HG02678 (cell line): Measurements from ENCODE around the gene CDH23.
"Not testable (repeated sequence)": the region's sequence is repeated elsewhere in the genome, so short reads cannot be mapped to it uniquely, and the experiment has no call there.

Experiments used
- ATAC-seq: cut with Tn5 transposase; IDR thresholded peaks from one replicate; pipeline ENCODE4 v1.9.1; 2021; ENCODE audit warnings: mild to moderate bottlenecking, moderate library complexity; ENCODE audit not compliant: unreplicated experiment

CDH23 gene

DNA sequence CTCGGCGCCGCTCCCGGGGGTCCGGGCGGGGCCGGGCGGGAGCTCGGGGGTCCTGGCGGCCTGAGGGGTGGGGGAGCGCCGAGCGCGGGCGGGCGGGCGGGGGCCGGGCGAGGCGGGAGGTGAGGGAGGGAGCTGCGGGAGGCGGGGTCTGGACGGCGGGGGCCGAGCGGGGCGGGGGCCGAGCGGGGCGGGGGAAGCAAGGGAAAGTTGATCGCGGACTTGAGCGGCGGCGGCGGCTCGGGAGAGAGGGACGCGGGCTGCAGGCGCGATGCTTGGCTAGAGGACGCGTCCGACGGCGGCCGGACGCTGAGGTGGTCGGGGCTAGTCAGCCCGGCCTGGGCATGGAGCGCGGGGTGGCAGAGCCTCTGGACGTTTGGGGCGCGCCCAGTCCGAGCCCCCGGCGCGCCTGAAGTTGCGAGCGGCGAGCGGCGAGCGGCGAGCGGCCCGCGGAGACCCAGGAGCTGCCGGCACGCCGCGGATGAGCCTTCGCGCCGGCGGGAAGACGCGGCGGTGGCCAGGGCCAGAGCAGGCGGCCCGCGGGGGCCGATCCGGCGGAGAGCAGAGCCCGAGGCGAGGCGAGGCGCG is at the start of gene CDH23:
TSS of gene CDH23 (plus strand) at position 210 of the 585 bp plus-strand sequence. CDS start 42,912 bp downstream, outside the sequence.
- no peak for ATAC-seq

DNA sequence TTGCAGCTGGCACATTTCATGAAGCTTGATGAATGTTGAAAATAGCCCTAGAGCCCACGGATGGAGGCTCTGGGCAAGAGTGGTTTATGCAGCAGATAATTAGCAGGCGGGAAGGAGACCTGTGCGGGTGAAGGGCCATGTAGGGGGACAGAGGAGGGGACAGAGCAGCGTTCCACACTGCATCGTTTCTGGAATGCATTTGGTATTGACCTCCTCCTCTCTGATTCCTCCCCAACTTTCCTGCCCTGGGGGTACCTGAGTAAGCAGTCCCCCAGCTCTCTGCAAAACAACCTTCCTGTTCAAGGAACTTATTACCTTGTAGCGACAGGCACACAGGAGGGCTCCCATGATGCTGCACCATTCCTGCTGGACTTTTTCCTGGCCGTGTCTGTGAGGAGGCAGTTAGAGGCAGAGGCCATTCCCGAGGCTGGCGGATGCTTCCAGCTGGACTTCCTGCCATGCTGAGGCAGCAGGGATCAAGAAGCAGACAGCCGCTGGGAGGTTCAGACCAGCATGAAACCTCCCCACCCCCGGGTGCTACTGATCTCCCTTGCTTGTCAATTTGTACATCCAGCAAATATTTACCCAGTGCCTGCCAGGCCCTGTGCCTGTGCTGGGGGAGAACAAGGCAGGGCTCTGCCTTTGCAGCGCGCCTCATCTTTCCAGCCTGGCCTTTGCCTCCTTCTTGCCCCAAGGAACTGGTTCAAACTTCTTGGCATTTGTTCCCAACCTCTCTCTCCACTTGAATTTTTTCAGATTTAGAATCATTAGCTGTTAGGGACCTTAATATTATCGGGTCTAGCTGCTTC is 48.9 kb upstream of the CDH23 start:
- ATAC-seq: no peak

DNA sequence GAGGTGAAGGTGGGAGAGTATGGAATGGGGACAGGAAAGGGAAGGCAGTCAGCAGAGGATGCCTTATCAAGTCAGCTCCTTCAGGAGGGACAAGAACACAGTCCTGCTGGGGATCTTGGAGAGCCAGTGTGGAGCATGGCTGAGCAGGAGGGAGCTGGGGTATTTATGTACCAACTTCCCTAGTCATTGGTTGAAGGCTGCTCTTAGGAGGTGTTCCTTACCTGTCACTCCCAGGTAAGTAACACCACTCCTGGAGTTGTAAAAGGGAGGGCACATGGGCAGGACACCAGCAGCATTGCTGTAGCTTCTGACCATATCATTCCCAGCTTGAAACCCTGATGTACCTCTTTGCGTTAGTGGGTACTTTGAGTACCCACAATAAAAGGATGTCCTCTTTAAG is 47.9 kb upstream of the CDH23 start:
- no peak for ATAC-seq

DNA sequence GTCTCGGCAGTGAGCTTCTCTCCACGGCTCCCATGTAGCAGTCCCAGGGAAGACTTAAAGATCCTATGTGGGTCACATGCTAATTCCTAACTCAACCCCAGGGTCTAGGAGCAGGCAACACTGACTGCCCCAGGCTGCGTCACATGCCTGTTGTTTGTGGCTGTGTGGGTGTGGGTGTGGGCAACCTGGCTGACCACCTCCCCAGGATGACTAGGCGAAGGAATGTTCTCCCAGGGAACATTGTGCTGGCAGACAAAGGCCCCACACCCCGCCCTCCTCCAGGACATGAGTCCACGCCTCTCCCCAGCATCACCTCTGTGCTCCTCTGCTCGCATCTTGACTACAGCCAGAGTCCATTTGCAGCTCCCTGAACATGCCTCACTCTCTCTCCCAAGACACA is 47.3 kb upstream of the CDH23 start:
- no peak for ATAC-seq

DNA sequence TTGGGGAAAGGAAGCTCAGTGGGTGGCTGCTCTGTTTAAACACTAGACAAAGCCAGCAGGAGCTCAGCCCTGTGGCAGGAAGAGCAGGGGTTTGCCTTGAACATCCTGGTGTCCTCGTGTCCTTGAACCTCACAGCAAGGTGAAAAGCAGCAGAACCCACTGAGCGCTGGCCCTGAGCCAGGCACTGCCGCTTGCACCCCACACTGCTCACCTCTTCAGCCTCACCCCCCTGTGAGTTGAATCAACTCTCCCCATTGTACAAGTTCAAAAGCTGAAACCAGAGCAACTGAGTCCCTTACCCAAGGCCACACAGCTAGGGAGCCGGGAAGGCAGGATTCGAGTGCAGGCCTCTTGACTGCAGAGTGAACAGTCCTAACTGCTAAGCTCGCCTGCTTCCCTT is 45.6 kb upstream of the CDH23 start:
- no peak for ATAC-seq

DNA sequence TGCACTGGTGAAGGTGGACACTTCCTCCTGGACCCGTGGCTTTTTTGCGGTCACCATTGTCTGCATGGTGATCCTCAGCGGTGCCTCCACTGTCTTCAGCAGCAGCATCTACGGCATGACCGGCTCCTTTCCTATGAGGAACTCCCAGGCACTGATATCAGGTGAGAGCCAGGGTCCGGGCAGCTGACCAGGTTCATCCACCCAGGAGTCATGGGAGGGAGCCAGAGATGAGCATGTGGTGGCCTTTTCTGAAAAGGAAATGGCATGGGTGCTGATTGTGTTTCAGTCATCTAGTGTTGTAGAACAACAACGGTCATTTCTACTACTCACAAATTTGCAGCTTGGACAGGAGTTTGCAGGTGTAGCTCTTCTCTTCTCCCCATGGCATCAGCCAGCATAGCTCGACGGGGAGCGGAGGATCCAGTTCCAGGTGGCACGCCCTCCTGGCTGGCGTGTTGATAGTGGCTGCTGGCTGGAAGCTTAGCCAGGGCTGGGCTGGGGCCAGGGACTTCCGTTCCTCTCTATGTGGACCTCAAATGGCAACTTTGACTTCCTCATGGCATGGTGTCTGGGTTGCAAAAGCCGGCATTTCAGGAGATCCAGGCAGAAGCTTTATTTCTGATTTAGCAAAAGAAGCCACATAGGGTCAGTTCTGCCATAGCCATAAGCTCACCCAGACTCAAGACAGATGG is 44.9 kb upstream of the CDH23 start:
- ATAC-seq: no peak

DNA sequence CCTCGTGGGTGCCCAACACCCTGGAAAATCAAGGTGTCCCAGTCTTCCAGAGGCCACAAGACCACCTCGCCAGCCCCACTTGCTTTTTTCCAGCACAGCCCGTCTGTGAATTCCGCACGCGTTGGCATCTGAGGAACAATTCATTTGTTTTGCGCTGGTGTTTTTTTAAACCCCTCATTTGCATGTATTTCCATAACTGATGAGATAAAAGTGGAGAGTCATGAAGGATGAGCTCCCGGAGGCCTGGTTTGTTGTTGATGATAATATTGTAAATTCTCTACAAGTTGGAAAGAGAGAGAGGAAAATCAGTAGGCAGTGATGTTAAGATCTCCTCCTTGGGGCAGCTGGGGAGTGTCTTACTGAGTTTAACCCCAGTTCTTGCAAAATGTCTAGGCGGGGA is 43.1 kb upstream of the CDH23 start:
- no peak for ATAC-seq

DNA sequence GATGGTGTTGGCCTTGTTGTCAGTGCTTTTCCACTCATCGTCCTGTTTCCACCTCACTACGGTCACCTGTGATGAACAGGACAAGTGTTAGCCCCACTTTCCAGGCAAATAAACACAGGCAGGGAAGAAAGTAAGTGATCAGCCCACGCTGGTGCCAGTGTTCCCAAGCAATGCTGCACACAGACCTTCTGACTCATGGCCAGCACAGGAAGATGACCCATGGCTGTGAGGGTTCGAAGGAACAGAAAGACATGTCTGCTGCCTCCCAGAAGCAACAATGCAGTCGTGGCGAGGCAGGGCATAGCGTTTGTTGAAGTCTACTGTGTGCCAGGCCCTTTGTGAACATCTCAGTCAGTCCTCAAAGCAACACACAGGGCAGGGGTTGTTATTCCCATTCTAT is 41.9 kb upstream of the CDH23 start:
- no peak for ATAC-seq

DNA sequence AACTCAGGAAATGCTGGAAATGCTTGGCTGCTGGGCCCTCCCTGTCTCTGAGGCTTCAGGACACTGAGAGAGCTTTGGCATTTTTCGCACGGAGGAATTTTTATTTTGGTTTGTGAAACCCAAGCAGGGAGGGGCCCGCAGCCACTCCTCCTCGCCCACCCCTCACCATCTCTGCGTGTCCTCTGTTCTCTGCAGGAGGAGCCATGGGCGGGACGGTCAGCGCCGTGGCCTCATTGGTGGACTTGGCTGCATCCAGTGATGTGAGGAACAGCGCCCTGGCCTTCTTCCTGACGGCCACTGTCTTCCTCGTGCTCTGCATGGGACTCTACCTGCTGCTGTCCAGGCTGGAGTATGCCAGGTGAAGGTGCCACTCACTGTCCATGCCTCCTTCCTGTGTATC is 40.8 kb upstream of the CDH23 start:
- no peak for ATAC-seq

DNA sequence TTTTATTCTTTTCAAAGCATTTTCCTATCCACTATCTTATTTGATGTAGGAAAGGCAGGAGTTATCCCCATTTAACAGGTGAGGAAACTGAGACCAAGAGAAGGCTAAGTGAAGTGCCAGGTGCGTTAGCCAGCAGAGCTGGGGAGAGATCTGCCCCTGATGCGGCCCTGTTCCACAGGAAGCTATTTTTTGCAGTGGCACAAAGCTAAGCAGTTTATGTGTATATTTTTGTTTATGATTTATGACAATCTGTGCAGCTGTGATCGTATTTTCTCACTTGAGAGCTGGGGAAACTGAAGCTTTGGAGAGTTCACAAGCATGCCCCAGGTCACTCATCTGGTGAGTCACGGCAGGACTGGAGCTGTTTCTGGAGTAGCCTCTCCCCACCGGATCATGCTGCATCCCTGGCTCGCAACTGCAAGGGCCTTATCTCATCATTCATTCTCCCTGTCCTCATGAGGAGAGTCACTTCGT is 38.9 kb upstream of the CDH23 start:
- no peak for ATAC-seq

DNA sequence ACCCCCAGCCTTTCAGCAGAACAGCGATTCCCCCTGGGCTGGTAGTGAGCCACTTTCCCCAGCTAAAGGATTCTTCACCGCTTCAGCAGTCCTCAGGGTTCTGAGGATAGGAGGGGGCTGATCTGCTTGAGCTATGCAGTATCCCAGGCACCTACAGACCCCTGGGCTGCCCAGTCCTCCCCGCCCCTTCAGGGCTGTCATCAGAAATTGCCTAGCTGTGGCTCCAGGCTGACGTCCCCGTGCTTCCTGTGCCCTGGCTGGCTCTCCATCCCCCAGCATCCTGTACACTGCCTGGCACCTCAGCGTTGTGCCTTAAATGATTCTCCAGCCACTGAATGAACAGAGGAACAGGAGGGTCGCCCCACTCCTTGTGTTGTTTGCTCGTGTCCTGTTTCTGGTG is 38.4 kb upstream of the CDH23 start:
- no peak for ATAC-seq

DNA sequence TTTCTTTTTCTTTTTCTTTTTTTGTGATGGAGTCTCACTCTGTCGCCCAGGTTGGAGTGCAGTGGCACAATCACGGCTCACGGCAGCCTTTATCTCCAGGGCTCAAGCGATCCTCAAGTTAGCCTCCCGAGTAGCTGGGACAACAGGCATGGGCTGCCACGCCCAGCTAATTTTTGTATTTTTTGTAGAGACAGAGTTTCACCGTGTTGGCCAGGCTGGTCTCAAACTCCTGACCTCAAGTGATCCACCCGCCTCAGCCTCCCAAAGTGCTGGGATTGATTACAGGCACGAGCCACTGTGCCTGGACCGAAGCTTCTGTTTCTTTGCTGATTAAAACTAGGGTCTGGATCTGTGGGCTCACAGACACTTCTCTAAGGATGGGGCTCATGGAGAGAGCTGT is 37.8 kb upstream of the CDH23 start:
- not testable (repeated sequence) for ATAC-seq

DNA sequence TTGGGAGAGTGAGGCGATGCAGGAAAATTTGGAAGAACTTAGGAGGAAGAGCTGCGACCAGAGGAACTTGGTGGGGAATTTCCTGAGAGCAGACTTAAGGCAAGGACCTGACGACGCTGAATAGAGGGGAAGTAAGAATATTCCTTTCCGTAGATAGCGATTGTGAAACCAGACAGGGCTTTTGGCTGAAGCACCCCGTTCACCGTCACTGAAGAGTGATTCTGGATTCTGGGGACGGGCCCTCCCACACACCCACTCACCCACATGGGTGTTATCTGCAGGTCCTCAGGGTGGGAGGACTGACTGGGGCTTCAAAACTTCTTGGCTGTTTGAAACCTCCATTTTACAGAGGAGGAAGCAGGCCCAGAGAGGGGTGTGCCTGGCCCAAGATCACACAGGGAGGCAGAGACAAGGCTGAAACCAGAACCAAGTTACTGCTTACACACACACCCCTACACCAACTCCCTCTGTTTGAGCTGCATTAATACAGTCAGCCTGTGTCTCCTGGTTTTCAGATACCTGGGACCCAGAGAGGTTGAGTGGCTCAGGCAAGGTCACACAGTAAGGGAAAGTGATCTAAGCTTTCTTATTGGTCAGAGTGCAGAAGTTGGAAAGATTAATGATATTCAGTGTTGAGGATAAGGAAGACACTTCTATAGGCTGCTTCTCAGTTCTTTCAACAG is 37.2 kb upstream of the CDH23 start:
- no peak for ATAC-seq

DNA sequence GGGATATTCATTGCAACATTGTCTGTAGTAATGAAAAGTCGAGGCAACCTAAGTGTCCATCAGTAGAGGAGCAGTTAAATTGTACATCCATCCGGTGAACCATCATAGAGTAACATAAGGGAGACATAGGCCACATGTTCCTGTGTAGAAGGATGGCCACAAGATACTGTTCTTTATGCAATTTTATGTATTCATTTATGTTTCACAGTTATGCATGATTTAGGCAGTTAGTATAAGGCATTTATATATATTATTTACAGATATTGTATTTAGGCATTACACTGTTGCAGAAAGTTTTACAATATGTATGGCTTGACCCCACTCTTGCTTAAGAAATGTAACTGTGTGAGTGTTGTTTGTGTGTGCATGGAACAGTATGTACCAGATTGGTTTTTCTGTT is 36.0 kb upstream of the CDH23 start:
- ATAC-seq: no peak

DNA sequence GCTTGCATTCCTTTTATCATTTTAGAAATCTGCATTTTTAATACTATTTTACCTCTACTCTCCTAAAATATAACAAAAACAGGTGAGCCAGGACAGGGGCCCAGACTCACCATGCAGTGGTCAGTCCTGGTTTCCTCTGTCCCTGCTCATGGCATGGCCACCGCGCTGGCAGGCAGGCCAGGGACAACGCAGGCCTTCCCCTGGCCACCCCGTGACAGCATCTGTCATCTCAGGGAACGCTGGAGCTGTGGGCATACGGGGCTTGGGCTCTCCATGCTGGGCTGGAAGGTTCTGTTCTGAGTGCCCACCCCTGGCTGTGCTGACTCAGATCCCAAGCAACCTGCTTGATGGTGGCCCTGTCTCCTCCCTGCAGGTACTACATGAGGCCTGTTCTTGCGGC is 35.1 kb upstream of the CDH23 start:
- ATAC-seq: no peak

DNA sequence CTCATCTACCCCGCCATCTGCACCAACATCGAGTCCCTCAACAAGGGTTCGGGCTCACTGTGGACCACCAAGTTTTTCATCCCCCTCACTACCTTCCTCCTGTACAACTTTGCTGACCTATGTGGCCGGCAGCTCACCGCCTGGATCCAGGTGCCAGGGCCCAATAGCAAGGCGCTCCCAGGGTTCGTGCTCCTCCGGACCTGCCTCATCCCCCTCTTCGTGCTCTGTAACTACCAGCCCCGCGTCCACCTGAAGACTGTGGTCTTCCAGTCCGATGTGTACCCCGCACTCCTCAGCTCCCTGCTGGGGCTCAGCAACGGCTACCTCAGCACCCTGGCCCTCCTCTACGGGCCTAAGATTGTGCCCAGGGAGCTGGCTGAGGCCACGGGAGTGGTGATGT is 34.6 kb upstream of the CDH23 start:
- no peak for ATAC-seq

DNA sequence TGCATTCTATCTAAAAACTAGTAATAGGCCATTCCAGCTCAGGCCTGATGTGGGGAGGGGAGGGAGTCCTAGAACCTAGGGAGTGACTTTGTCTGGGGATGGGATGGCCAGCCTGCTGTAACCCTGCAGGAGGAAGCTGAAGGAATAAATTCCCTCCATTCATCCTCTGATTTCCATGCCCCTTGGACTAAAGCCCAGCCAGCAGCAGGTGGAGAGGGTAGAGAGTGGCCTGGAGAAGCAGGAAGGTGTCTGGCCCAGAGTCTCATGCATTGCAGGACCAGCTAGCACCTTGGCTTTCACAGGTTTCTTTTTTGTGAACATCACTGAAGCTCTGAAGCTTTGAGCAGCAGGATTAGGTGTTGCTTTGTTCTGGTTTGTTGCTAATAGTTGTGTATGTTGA is 32.8 kb upstream of the CDH23 start:
- no peak for ATAC-seq

DNA sequence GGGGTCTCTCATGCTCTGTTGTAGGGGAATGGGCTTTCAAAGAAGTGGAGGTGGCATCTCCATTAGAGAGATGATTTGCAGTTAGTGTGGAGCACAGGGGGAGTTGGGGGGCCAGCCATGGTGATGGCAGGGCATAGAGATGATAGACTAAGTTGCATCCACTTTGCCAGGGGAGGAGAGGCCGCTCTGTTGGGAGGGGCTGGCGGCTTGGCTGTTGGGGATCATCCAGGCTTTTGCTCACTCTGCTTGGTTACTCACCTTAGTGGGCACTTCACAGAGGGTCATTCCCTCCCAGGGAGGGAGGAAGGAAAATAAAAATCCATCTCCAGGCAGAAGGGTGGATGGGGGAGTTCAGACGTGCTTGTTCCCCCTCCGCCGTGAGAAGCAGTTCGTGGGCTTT is 31.4 kb upstream of the CDH23 start:
- ATAC-seq: no peak

DNA sequence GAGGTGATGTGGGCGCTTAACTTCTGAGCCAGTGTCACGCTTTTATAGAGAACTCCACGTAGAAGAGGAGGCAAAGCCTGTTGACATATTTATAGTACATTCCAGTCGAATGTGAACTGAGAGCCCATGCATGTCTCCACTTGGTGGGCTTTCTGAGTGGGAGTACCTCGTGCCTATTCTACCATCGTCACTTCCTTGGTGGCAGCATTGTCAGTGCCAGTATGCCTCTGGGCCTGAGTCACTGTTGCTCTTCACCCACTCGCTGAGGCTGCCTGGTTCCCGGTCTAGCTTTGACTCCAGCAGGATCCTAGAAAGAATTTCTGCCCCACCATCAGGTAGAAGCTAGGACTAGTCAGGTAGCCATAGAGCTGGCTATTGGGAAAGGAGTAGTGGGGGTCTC is 30.0 kb upstream of the CDH23 start:
- no peak for ATAC-seq

DNA sequence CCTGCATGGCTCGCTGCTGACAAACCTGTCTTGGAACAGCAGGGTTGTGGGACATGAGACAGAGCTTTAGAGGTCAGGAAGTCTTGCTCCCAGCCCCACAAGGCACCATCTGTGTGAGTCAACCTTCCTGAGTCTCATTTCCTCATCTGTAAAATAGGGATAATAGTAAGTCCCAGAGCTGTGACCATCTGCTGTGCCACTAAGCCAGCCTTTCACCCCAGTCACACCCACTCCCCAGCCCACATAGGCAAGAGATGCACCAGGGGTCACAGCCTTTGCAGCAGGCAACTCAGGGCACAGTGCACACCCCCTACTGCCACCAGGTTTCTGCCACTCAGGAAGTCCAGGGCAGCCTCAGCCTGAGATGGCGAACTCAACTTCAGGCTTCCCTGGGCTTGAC is 29.4 kb upstream of the CDH23 start:
- no peak for ATAC-seq

DNA sequence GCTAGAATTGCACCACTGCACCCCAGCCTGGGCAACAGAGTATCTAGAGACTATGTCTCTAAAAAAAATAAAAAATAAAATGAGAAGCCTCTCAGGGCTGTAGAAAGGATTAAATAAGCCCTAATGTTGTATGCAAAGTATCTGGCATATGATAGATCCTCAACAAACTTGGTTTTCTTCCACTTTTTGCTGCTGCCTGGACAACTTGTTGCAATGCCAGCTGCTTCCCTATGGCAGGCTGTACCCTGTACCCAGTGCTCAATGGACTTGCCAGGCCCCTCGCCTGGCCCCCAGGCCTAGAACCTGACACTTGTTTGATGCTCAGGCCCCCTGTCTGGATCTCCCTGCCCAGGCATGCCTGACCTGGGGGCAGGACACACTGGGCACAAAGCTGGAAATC is 28.5 kb upstream of the CDH23 start:
- no peak for ATAC-seq

DNA sequence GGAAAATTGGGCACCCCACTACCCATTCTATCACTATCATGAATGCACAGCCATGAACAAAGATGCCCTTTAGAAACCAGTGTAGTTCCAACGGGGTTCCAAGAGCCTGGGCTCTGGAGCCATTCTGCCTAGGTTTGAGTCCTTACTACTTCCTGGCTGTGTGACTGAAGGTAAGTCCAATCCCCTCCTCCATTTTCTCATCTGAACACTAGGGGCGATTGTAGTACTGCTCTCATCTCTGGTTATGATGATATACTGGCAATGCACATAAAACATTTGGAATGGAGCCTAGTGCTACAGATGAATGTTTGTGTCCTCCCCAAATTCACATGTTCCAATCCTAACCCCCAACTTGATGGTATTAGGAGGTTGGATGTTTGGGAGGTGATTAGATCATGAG is 28.1 kb upstream of the CDH23 start:
- no peak for ATAC-seq
